IMR-90 (cell line): ENCODE results near the gene EFEMP2. TPM values are rescaled to one million over a fixed set of nuclear protein-coding genes. Genes with fewer than 3 reads are reported as not detected.

Experiments used
- ATAC-seq: fragments of 200-7000 bp; cut with Tn5 transposase; 2 replicates; pipeline ENCODE4 v1.9.1; 2020; ENCODE audit warnings: low read depth, mild to moderate bottlenecking, moderate library complexity
- BruUV-seq: library from RNA; stranded (reverse); fragments of 400-500 nt; replicated peaks from 2 replicates; lab custom pipeline; 2021; lab: Mats Ljungman, UMichigan
- CTCF ChIA-PET: fragments of 300-600 bp; formaldehyde crosslinking; extraction: SDS; loops from one replicate; lab custom pipeline; 2021; ENCODE audit warnings: antibody characterized with exemption; lab: Yijun Ruan, JAX
- POLR2A ChIA-PET: fragments of 300-600 bp; sonication (Branson Sonifier 250); formaldehyde crosslinking; loops from one replicate; lab custom pipeline; 2022; ENCODE audit warnings: antibody characterized with exemption; ENCODE audit not compliant: unreplicated experiment; lab: Charles Lee
- DNase-seq: peaks from one replicate; pipeline ENCODE4 v3.0.0; 2013
- H2AFZ ChIP-seq: replicated peaks from 2 replicates; pipeline ENCODE3; 2013; ENCODE audit warnings: low read length, mild to moderate bottlenecking; ENCODE audit not compliant: poor library complexity
- H2AK5ac ChIP-seq: 2 replicates; pipeline ENCODE4 v1.6.1; 2013; ENCODE audit warnings: low read depth, low read length, inconsistent platforms
- H2AK9ac ChIP-seq: replicated peaks from 2 replicates; pipeline ENCODE3; 2013; ENCODE audit warnings: mild to moderate bottlenecking, low read depth, low read length, moderate library complexity; ENCODE audit not compliant: poor library complexity
- H2BK120ac ChIP-seq: 2 replicates; pipeline ENCODE4 v1.6.1; 2013; ENCODE audit warnings: low read depth, low read length, inconsistent platforms
- H2BK15ac ChIP-seq: 3 replicates; pipeline ENCODE4 v1.6.1; 2013; ENCODE audit warnings: low read depth, low read length, inconsistent platforms
- H2BK20ac ChIP-seq: 2 replicates; pipeline ENCODE4 v1.6.1; 2013; ENCODE audit warnings: low read depth, mild to moderate bottlenecking, inconsistent platforms, low read length, moderate library complexity
- H2BK5ac ChIP-seq: 2 replicates; pipeline ENCODE4 v1.6.1; 2013; ENCODE audit warnings: mild to moderate bottlenecking, low read depth, low read length, inconsistent platforms; ENCODE audit not compliant: poor library complexity, severe bottlenecking
- H3K14ac ChIP-seq: replicated peaks from 2 replicates; pipeline ENCODE4 v1.6.1; 2013; ENCODE audit warnings: low read depth, low read length, inconsistent platforms
- H3K18ac ChIP-seq: 2 replicates; pipeline ENCODE4 v1.6.1; 2013; ENCODE audit warnings: low read depth, low read length, control low read depth
- H3K23ac ChIP-seq: 2 replicates; pipeline ENCODE4 v1.6.1; 2013; ENCODE audit warnings: low read depth, low read length, inconsistent platforms
- H3K27ac ChIP-seq: 2 replicates; pipeline ENCODE4 v1.5.1; 2013; ENCODE audit warnings: mild to moderate bottlenecking, control low read depth, low read length; ENCODE audit not compliant: insufficient read depth
- H3K27me3 ChIP-seq: 2 replicates; pipeline ENCODE4 v1.6.1; 2013; ENCODE audit warnings: low read length; ENCODE audit not compliant: control insufficient read depth, insufficient read depth
- H3K36me3 ChIP-seq: 2 replicates; pipeline ENCODE4 v1.6.1; 2013; ENCODE audit warnings: low read length, mixed read lengths; ENCODE audit not compliant: control insufficient read depth, insufficient read depth
- H3K4ac ChIP-seq: 2 replicates; pipeline ENCODE4 v1.6.1; 2013; ENCODE audit warnings: low read depth, low read length, inconsistent platforms
- H3K4me1 ChIP-seq: 2 replicates; pipeline ENCODE4 v1.6.1; 2013; ENCODE audit warnings: low read length, mixed read lengths; ENCODE audit not compliant: control insufficient read depth, insufficient read depth
- H3K4me2 ChIP-seq: 2 replicates; pipeline ENCODE4 v1.6.1; 2013; ENCODE audit warnings: low read depth, mild to moderate bottlenecking, control low read depth, low read length, moderate library complexity
- H3K4me3 ChIP-seq: 2 replicates; pipeline ENCODE4 v1.5.1; 2013; ENCODE audit warnings: low read depth, mild to moderate bottlenecking, control low read depth, low read length, moderate library complexity; ENCODE audit not compliant: insufficient read depth
- H3K56ac ChIP-seq: 2 replicates; pipeline ENCODE4 v1.6.1; 2013; ENCODE audit warnings: low read length, inconsistent platforms; ENCODE audit not compliant: insufficient read depth; ENCODE audit errors: extremely low read depth
- H3K79me1 ChIP-seq, 2 experiments: 2 replicates each; pipeline ENCODE4 v1.6.1; 2013; ENCODE audit warnings: low read length in 2 of 2, inconsistent platforms in 1 of 2, low read depth in 1 of 2
- H3K9ac ChIP-seq: 2 replicates; pipeline ENCODE4 v1.6.1; 2013; ENCODE audit warnings: low read depth, low read length, control low read depth
- H3K9me1 ChIP-seq: 2 replicates; pipeline ENCODE4 v1.6.1; 2013; ENCODE audit warnings: low read length, inconsistent platforms; ENCODE audit not compliant: insufficient read depth
- H3K9me3 ChIP-seq: 2 replicates; pipeline ENCODE4 v1.6.1; 2013; ENCODE audit warnings: low read length; ENCODE audit not compliant: control insufficient read depth, insufficient read depth
- H4K20me1 ChIP-seq: 2 replicates; pipeline ENCODE4 v1.6.1; 2013; ENCODE audit warnings: low read length, inconsistent platforms; ENCODE audit not compliant: insufficient read depth
- H4K5ac ChIP-seq: 2 replicates; pipeline ENCODE4 v1.6.1; 2013; ENCODE audit warnings: mild to moderate bottlenecking, low read depth, low read length, control low read depth
- H4K8ac ChIP-seq, 2 experiments: 2 replicates each; pipeline ENCODE4 v1.6.1; 2013; ENCODE audit warnings: low read depth in 2 of 2, low read length in 2 of 2, control low read depth in 1 of 2, inconsistent platforms in 1 of 2
- H4K91ac ChIP-seq: 2 replicates; pipeline ENCODE4 v1.6.1; 2013; ENCODE audit warnings: low read depth, low read length, inconsistent platforms; ENCODE audit not compliant: insufficient read depth
- RAD21 ChIP-seq: IDR thresholded peaks from 2 replicates; pipeline ENCODE4 v1.6.1; 2012; ENCODE audit warnings: low read length, improper control_type of control experiment
- RCOR1 ChIP-seq: IDR thresholded peaks from 2 replicates; pipeline ENCODE4 v1.6.1; 2012; ENCODE audit warnings: mild to moderate bottlenecking, low read length, improper control_type of control experiment; ENCODE audit not compliant: insufficient replicate concordance
- WGBS, 2 experiments: methylation state at CpG; one replicate each; pipeline versions ENCODE4 v1.1.5 to v1.1.7; 2013; ENCODE audit warnings: missing lambda C conversion rate in 2 of 2; ENCODE audit not compliant: insufficient read length in 1 of 2; ENCODE audit errors: extremely low coverage in 2 of 2; 5-methylcytosine and 5-hydroxymethylcytosine counted together
- dilution Hi-C: fragments of 300-500 bp; cut with HindIII; formaldehyde crosslinking; loops from one replicate; pipeline ENCODE4 v1.14.3; 2018; ENCODE audit warnings: low sequenced_read_pairs; ENCODE audit not compliant: unreplicated experiment
- in situ Hi-C: fragments of 300-500 bp; cut with MboI; formaldehyde crosslinking; loops from 3 replicates; pipeline ENCODE4 v1.14.3; 2019; ENCODE audit warnings: low sequenced_read_pairs, inconsistent platforms, mixed read lengths
- intact Hi-C: fragments of 100-400 bp; cut with micrococcal nuclease; formaldehyde crosslinking; loops from 2 replicates; pipeline ENCODE4 v1.10.0; 2022
- polyA plus RNA-seq, 3 experiments: library from polyadenylated mRNA; depleted of rRNA; stranded (reverse); fragments of >200 nt; gene quantifications; 2 replicates each; pipeline ENCODE4 v1.2.3, GENCODE V29; 2012; ENCODE audit warnings: low replicate concordance in 1 of 3
- total RNA-seq: library from RNA; depleted of rRNA; stranded (reverse); fragments of >200 nt; gene quantifications from 2 replicates; pipeline ENCODE4 v1.2.3, GENCODE V29; 2012

The EFEMP2 gene
- total and polyA plus RNA-seq, 2 of the 4 experiments (the other 2 are of a cell fraction): 62.7 to 431 TPM

DNA sequence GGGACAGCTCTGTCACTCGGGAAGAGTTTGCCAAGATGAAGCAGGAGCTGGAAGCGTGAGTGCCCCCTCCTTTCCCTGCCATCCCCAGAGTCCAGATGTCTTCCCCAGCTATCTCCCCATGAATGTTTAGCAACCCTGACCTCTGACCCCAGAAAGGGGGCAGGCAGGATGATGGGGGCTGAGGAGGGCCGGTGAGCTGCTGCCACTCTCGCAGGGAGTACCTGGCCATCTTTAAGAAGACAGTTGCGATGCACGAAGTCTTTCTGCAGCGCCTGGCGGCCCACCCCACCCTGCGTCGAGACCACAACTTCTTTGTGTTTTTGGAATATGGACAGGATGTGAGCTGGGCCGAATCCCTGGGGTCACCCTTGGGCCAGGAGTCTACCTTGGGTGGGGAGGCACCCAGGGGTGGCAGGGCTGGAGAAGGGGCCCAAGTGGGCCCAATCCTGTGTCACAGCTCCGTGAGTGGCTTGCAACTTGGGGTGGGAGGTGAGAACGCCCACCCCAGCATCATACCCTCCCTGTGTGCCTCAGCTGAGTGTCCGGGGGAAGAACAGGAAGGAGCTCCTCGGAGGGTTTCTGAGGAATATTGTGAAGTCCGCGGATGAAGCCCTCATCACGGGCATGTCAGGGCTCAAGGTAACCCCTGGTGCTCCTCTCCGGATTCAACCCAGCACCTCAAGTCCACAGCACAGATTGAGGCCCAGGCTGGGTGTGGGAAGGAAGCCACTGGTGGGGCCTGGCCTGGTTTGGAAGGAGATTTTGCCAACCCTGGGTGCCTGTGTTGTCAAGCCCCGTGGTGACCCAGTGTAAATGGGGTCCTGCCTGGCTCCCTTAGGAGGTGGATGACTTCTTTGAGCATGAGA lies 22.1 kb downstream of the EFEMP2 start:
- TF ChIP-seq RAD21 (no peak), RCOR1 (no peak)
- no peaks in the 10 kb centered on the region for H3K9me3 ChIP-seq
- peaks cover 20% of the 10 kb centered on the region for H3K9me1 ChIP-seq
- H2BK120ac ChIP-seq: no peak overlapping the region
- H2AK9ac ChIP-seq: no peak overlapping the region
- no peak overlapping the region for H3K14ac ChIP-seq
- no peak overlapping the region for H2BK20ac ChIP-seq
- no peaks in the 10 kb centered on the region; the same call in 1 of the 2 replicates for H3K4me1 ChIP-seq
- CTCF ChIA-PET: interaction anchor here (1.1 kb wide), 1 partner anchor 13 kb away, joined by 3 read pairs; no protein-coding TSS in a partner anchor
- H4K5ac ChIP-seq: no peak overlapping the region
- H3K36me3 ChIP-seq: peaks cover 46% of the 10 kb centered on the region
- H3K56ac ChIP-seq: no peak overlapping the region
- DNase-seq (no peak), ATAC-seq (peak; percentile 15)
- H3K27ac ChIP-seq: no peak overlapping the region
- no peak overlapping the region for H2AFZ ChIP-seq
- H2BK15ac ChIP-seq: no peak overlapping the region
- intact Hi-C loops (no loop called here), in situ Hi-C loops (no loop called here), dilution Hi-C loops (no loop called here)
- no peak overlapping the region for H3K4me2 ChIP-seq
- H3K27me3 ChIP-seq: no peaks in the 10 kb centered on the region
- peaks cover 55% of the 10 kb centered on the region for H4K20me1 ChIP-seq
- BruUV-seq: no TSS peak
- whole genome bisulfite sequencing, 2 experiments: 83% methylated on average over 7 of the region's 20 CpGs; no CpG with 5 or more reads in 1 of the 2 experiments
- no peak overlapping the region for H3K4ac ChIP-seq
- H3K23ac ChIP-seq: no peak overlapping the region
- H2AK5ac ChIP-seq: no peak overlapping the region
- POLR2A ChIA-PET: interaction anchor here (0.5 kb wide), 1 partner anchor 11 kb away, joined by 3 read pairs; no protein-coding TSS in a partner anchor
- H4K91ac ChIP-seq: no peak overlapping the region
- no peak overlapping the region for H2BK5ac ChIP-seq
- H3K9ac ChIP-seq: no peak overlapping the region
- H3K79me1 ChIP-seq: peaks cover 20 to 41% of the 10 kb centered on the region in 2 experiments
- no peak overlapping the region for H3K18ac ChIP-seq
- no peak overlapping the region for H3K4me3 ChIP-seq
- no peak overlapping the region for H4K8ac ChIP-seq
